Osteoblast (primary cell): ENCODE data around the gene SMTN. TPM values are rescaled to one million over a fixed set of nuclear protein-coding genes. Genes with fewer than 3 reads are reported as not detected.

Experiments
- DNase-seq: peaks from one replicate; pipeline ENCODE4 v3.0.0; 2011; ENCODE audit warnings: low spot score, mixed read lengths; ENCODE audit not compliant: insufficient read length; ENCODE audit errors: missing footprints
- H2AFZ ChIP-seq: 2 replicates; pipeline ENCODE4 v1.6.0; 2011; ENCODE audit warnings: mild to moderate bottlenecking, low read length
- H3K27ac ChIP-seq: 2 replicates; pipeline ENCODE4 v1.5.1; 2011; ENCODE audit warnings: mild to moderate bottlenecking, low read depth, low read length, moderate library complexity
- H3K27me3 ChIP-seq: 2 replicates; pipeline ENCODE4 v1.6.0; 2012; ENCODE audit warnings: mild to moderate bottlenecking, control low read depth, inconsistent platforms, low read length, moderate library complexity; ENCODE audit not compliant: insufficient read depth
- H3K36me3 ChIP-seq: 2 replicates; pipeline ENCODE4 v1.5.1; 2011; ENCODE audit warnings: mild to moderate bottlenecking, low read length, control low read depth, moderate library complexity; ENCODE audit not compliant: insufficient read depth
- H3K4me1 ChIP-seq: 2 replicates; pipeline ENCODE4 v1.5.1; 2011; ENCODE audit warnings: mild to moderate bottlenecking, low read length, control low read depth, moderate library complexity; ENCODE audit not compliant: insufficient read depth
- H3K4me2 ChIP-seq: 2 replicates; pipeline ENCODE4 v1.6.0; 2011; ENCODE audit warnings: mild to moderate bottlenecking, low read length; ENCODE audit not compliant: insufficient read depth
- H3K4me3 ChIP-seq: fragments of 200-600 bp; sonication (generic); 3 replicates; pipeline ENCODE4 v1.5.1; 2012; ENCODE audit warnings: mild to moderate bottlenecking, low read length, inconsistent platforms; ENCODE audit not compliant: insufficient read depth
- H3K79me2 ChIP-seq: 2 replicates; pipeline ENCODE4 v1.6.0; 2012; ENCODE audit warnings: mild to moderate bottlenecking, low read length, control low read depth, inconsistent platforms; ENCODE audit not compliant: insufficient read depth
- H3K9me3 ChIP-seq: 2 replicates; pipeline ENCODE4 v1.5.1; 2011; ENCODE audit warnings: low read depth, low read length, control low read depth
- H4K20me1 ChIP-seq: 2 replicates; pipeline ENCODE4 v1.6.0; 2012; ENCODE audit warnings: mild to moderate bottlenecking, low read length, control low read depth; ENCODE audit not compliant: insufficient read depth
- total RNA-seq: library from RNA; depleted of rRNA; stranded (reverse); fragments of >200 nt; gene quantifications from 2 replicates; pipeline ENCODE4 v1.2.3, GENCODE V29; 2012
- TF ChIP-seq, protein P1 (sequence below): IDR thresholded peaks from 2 replicates; pipeline ENCODE4 v1.5.1; 2011; ENCODE audit warnings: mild to moderate bottlenecking, low read depth, low read length, moderate library complexity; ENCODE audit errors: extremely low read depth

SMTN gene
- total RNA-seq, 1 donor = 31.5 TPM

DNA sequence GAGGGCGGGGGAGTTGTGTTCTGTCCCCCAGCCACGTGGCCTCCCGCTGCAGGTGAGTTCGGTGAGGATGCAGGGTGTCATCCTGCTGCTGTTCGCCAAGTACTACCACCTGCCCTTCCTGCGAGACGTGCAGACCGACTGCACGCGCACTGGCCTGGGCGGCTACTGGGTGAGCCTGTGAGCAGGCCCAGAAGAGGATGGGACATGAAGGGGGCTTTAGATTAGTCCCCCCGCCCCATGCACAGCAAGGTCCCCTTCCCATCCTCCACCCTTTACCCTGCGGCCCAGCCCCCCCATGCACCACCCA is 45.7 kb downstream of the SMTN start:
- Histone ChIP-seq H3K4me1 (peaks cover 3% of the 10 kb centered on the region), H3K79me2 (no peaks in the 10 kb centered on the region), H3K4me2 (no peak overlapping the region), H3K27me3 (peaks cover 11% of the 10 kb centered on the region), H3K9me3 (no peaks in the 10 kb centered on the region), H3K27ac (no peak overlapping the region), H3K36me3 (no peaks in the 10 kb centered on the region), H4K20me1 (no peaks in the 10 kb centered on the region), H2AFZ (no peak overlapping the region), H3K4me3 (no peak overlapping the region)
- DNase-seq = peak; percentile 49
- TF ChIP-seq, protein P1, sequence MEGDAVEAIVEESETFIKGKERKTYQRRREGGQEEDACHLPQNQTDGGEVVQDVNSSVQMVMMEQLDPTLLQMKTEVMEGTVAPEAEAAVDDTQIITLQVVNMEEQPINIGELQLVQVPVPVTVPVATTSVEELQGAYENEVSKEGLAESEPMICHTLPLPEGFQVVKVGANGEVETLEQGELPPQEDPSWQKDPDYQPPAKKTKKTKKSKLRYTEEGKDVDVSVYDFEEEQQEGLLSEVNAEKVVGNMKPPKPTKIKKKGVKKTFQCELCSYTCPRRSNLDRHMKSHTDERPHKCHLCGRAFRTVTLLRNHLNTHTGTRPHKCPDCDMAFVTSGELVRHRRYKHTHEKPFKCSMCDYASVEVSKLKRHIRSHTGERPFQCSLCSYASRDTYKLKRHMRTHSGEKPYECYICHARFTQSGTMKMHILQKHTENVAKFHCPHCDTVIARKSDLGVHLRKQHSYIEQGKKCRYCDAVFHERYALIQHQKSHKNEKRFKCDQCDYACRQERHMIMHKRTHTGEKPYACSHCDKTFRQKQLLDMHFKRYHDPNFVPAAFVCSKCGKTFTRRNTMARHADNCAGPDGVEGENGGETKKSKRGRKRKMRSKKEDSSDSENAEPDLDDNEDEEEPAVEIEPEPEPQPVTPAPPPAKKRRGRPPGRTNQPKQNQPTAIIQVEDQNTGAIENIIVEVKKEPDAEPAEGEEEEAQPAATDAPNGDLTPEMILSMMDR = no peak

DNA sequence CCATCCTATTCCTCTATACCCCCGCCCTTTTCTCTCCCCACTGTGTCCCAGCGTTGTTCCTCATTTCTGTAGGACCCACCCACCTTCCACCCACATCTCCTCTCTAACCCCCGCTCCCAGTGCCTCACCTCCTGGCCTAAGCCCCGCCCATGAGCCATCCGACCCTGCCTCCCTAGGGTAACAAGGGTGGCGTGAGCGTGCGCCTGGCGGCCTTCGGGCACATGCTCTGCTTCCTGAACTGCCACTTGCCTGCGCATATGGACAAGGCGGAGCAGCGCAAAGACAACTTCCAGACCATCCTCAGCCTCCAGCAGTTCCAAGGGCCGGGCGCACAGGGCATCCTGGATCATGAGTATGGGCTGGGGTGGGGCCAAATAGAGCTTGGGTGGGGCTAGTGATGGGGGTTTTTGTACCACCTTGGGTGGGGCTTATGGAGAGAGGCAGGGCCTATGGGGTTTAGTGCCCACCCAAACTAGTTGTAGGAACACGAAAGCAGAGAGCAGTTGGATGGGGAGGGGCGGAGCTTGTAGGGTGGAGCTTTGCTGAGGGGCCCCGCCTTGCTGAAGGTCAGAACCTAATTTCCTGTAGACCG is 46.2 kb downstream of the SMTN start:
- peak; percentile 56 for DNase-seq
- no peak overlapping the region for H3K4me2 ChIP-seq
- H3K79me2 ChIP-seq = no peaks in the 10 kb centered on the region
- H4K20me1 ChIP-seq = no peaks in the 10 kb centered on the region
- no peaks in the 10 kb centered on the region for H3K9me3 ChIP-seq
- H3K4me3 ChIP-seq = no peak overlapping the region
- no peak overlapping the region for H3K27ac ChIP-seq
- TF ChIP-seq, protein P1 = no peak
- H3K36me3 ChIP-seq = no peaks in the 10 kb centered on the region
- H3K4me1 ChIP-seq = peaks cover 3% of the 10 kb centered on the region
- peaks cover 11% of the 10 kb centered on the region for H3K27me3 ChIP-seq
- H2AFZ ChIP-seq = no peak overlapping the region

DNA sequence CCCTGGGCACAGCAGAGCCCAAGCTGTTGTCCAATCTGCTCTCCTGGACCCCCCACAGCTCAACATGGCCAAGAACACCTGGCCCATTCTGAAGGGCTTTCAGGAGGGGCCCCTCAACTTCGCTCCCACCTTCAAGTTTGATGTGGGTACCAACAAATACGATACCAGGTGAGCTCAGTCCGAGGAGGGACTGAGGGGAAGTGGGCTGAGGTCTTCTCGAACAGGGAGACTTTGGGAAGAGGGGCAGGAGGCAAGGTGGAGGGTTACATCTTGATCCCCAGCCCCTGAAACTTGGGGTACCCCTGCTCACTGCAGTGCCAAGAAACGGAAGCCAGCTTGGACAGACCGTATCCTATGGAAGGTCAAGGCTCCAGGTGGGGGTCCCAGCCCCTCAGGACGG is 47.0 kb downstream of the SMTN start:
- Histone ChIP-seq H3K36me3 (no peaks in the 10 kb centered on the region), H3K27ac (no peak overlapping the region), H3K9me3 (no peaks in the 10 kb centered on the region), H3K4me3 (no peak overlapping the region), H4K20me1 (no peaks in the 10 kb centered on the region), H3K4me1 (no peaks in the 10 kb centered on the region), H3K4me2 (no peak overlapping the region), H3K27me3 (peaks cover 11% of the 10 kb centered on the region), H3K79me2 (no peaks in the 10 kb centered on the region), H2AFZ (no peak overlapping the region)
- peak; percentile 88 for DNase-seq
- TF ChIP-seq, protein P1 = no peak

DNA sequence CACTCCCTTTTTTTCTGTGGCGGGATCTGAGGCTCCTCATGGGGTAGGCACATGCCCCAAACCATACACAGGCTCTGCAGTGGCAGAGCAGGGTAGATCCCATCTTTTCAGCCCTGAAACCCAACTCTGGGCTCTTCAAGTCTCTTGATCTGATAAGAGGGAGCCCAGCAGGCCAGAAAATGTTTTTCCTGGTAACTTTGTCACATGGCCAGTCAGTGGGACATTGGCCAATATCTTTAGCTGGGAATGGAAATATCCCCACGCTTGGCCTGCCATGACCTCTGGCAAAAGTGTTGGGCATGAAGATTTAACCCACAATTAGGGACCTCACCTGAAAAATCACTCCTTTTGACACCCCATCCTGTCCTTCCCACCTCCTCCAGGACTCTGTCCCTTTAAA is 49.8 kb downstream of the SMTN start:
- TF ChIP-seq, protein P1 = no peak
- Histone ChIP-seq H3K27me3 (no peaks in the 10 kb centered on the region), H3K4me1 (no peaks in the 10 kb centered on the region), H2AFZ (no peak overlapping the region), H3K79me2 (no peaks in the 10 kb centered on the region), H3K9me3 (no peaks in the 10 kb centered on the region), H3K4me2 (no peak overlapping the region), H4K20me1 (no peaks in the 10 kb centered on the region), H3K27ac (no peak overlapping the region), H3K4me3 (no peak overlapping the region), H3K36me3 (no peaks in the 10 kb centered on the region)
- DNase-seq = peak; percentile 52
